ENCODE results near the gene FAM78B.

FAM78B gene

DNA sequence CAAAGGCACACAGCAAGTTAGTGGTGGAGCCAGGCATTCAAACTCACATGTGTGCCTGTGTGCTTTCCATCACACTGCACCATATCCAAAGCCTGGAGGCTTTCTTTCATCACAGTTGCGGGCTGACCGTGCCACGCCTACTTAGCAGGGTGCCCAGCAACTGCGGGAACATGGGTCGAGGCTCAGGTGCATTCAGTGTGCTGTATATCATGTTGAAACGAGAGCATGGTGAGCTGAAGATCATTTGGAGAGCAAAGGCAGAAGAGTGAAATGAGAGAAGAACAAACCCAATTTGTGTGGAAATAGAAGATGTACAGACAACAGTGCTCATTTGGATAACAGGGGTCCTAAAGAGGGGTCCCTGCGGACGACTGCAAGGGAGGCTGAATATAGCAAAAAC is 46.5 kb downstream of the FAM78B start:
- DNase-seq (ENCODE audit: low read depth in 2 of 2): no peak

DNA sequence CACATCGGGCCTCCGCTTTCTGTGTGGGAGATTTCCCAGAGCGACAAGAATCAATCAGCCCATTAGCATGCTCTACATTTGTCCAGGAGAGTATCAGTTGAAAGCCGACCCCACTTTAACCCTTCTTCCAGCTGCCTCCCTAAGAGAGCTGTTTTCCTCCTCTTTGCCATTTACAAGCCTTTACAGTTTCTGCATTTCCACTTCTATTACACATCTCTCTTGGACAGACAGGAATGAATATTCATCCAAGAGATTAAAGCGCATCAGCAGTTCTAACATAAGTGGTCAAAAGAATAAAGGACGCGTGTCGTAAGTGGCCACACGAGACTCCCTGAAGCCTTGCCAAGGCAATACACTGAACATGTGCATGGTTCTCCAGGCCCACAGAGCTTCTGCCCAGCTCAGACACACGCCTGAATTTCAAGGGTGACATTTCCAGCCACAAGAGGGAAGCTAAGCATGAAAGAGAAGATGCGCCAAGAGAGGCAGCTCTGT is 47.3 kb downstream of the FAM78B start:
- no peak for DNase-seq (ENCODE audit: low read depth in 2 of 2)

DNA sequence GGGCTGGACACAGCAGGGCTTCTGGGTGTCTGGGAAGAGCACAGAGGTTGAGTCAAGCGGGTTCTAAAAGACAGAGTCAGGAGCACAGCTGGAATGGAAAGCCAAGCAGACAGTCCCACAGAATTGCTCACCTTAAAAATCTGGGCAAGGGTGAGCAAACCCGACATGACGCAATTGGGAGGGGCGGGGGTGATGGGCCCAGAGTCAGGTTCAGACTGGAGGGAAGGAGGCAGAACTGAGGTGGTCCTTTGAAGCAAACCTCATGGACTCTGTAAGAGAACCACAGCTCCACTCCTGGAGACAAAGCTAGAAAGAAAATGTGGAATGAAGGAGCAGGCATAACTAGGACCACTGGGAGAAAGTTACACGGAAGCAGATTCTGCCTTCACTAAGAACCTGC is 49.0 kb downstream of the FAM78B start:
- DNase-seq (ENCODE audit: low read depth in 2 of 2): no peak

GRCh38 chr1:166116026-166116425 is 50.8 kb downstream of the FAM78B start:
- no peak for DNase-seq (ENCODE audit: low read depth in 2 of 2)

GRCh38 chr1:166114419-166114818 is 52.4 kb downstream of the FAM78B start:
- no peak for DNase-seq (ENCODE audit: low read depth in 2 of 2)

GRCh38 chr1:166113630-166114029 is 53.2 kb downstream of the FAM78B start:
- DNase-seq (ENCODE audit: low read depth in 2 of 2): no peak

DNA sequence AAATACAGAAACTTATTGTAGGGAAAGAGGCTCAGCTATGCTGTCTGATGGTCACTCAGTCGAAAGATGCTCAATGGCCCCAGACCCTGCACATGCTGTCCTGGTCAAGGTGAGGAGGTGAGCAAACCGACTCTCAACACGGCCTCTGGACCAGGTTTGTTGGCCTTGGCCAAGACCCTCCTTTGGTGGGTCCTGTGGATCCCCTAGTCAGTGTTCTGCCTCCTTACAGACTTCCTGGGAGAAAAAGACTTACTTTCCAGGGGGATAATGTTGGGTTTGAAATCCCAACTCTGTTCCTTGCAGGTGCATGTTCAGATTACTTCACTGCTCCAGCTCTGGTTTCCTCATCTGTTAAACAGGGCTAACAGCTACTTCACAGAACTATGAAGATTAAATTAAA is 53.8 kb downstream of the FAM78B start:
- no peak for DNase-seq (ENCODE audit: low read depth in 2 of 2)

DNA sequence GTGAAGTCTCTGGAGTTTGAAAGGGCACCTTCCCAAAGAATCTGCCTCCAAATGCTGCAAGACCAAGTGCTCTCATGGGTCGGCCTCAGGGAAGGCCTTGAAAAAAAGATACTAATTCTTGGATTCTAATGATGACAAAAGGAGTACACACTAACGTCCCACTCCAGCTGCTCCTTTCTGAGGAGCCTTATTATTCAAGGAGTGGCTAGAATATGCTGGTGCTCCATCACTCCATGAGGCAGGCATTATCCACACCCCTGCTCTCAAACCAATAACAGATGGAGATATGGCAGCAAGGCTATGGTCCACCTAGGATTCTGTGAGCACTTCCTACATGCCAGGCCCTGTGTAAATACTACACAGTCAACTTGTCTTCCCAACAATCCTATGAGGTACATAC is 54.4 kb downstream of the FAM78B start:
- no peak for DNase-seq (ENCODE audit: low read depth in 2 of 2)

DNA sequence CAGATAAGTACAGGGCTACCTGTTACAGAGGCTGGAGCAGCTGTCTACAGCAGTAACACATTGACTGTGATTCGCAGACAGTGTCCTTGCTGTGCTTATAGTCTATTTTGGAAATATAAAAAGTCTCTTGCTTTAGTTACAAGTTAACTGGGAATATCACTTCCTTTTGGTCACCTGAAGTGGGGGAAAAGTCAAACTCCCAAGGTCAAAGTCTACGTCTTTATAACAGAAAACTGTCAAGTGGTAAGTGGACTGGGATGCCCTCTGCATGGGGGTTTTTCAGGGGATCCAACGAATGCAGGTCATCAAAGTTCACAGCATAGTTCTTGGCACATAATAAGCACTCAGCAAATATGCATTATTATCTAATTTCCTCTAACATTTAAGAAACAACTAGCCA is 55.4 kb downstream of the FAM78B start:
- no peak for DNase-seq (ENCODE audit: low read depth in 2 of 2)

- DNase-seq (ENCODE audit: low read depth in 2 of 2): no peak
Observed at GRCh38 chr1:166090244-166090643, 76.6 kb downstream of the FAM78B start.

GRCh38 chr1:166089804-166090203 is 77.0 kb downstream of the FAM78B start:
- DNase-seq (ENCODE audit: low read depth in 2 of 2): no peak

- no peak for DNase-seq (ENCODE audit: low read depth in 2 of 2)
Observed at GRCh38 chr1:166088572-166088955, 78.2 kb downstream of the FAM78B start.

DNA sequence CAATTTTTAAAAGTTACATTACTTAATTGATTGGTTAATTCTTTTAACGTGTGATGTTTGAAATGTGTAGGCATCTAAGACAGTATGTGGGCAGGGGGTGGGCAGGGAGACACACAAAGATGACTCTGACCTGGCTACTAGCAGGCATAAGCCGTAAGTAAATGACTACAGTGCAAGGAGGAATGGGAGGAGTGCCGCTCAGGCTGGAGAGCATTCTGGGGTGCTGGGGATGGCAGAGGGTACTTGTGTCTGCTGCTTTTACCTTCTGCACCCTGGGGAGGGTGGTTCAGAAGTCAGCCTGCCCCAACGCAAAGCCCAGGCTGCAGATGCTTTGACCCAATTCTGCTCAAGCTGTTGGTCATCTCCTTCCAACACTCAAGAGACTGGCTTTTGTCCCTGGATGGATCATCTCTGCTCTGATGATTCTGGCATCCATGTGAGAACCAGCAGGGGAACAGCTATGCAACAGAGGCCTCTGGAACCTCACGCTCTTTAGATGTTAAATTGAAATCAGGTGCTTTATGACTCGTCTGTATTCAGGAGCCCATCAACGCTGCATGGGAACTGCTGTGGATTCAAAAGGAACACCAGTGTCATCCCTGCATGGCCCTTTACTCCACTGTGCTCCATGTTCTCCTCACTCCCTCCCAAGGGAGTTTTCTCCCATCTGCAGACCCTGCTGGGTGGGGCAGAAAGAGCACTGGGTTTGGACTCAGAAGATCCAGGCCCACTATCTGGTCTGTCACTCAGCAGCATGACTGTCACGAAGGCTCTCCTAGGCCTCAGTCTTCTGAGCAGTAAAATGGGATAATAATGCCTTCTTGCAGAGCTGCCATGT is 78.8 kb downstream of the FAM78B start:
- no peak for DNase-seq (ENCODE audit: low read depth in 2 of 2)

GRCh38 chr1:166086113-166086883 is 80.5 kb downstream of the FAM78B start:
- DNase-seq (ENCODE audit: low read depth in 2 of 2): no peak

GRCh38 chr1:166084613-166085012 is 82.2 kb downstream of the FAM78B start:
- DNase-seq (ENCODE audit: low read depth in 2 of 2): no peak

- no peak for DNase-seq (ENCODE audit: low read depth in 2 of 2)
Observed at GRCh38 chr1:166083887-166084286, 82.9 kb downstream of the FAM78B start.

GRCh38 chr1:166082601-166083000 is 84.2 kb downstream of the FAM78B start:
- no peak for DNase-seq (ENCODE audit: low read depth in 2 of 2)

- DNase-seq (ENCODE audit: low read depth in 2 of 2): no peak
Observed at GRCh38 chr1:166080967-166081870, 85.6 kb downstream of the FAM78B start.

GRCh38 chr1:166080277-166080966 is 86.4 kb downstream of the FAM78B start:
- no peak for DNase-seq (ENCODE audit: low read depth in 2 of 2)

- no peak for DNase-seq (ENCODE audit: low read depth in 2 of 2)
Observed at GRCh38 chr1:166079276-166079675, 87.5 kb downstream of the FAM78B start.

DNA sequence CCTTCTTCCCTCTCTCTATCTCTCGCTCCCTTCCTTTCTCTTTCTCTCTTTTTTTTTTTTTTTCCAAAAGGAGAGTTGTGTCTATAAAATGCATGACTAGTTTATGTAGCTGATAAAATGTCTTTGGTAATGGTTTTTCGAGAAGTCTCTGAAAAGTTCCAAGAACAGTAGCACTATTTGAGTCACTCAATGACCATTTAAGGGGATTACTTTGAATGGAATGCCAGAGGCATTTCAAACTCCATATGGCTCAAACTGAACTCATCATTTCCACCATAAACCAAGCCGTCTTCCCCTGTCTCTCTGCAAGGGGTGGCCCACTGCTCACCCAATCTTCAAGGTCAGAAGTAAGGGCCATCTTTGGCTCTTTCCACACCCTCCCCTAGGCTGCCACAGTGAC is 93.3 kb downstream of the FAM78B start:
- no peak for DNase-seq (ENCODE audit: low read depth in 2 of 2)

All from stimulated activated CD4-positive, alpha-beta T cell treated with anti-CD3 and anti-CD28 coated beads, Interleukin-15, amount 100 ng/mL, for 48 hours (primary cell).